Epidermal melanocyte (primary cell): ENCODE results near the gene KRT28.
"Not testable (repeated sequence)": the region's sequence is repeated elsewhere in the genome, so short reads cannot be mapped to it uniquely, and the experiment has no call there.

Experiments used
- DNase-seq: peaks from one replicate; pipeline ENCODE4 v3.0.0; 2011; ENCODE audit warnings: low spot score; ENCODE audit not compliant: insufficient read length

KRT28 gene

DNA sequence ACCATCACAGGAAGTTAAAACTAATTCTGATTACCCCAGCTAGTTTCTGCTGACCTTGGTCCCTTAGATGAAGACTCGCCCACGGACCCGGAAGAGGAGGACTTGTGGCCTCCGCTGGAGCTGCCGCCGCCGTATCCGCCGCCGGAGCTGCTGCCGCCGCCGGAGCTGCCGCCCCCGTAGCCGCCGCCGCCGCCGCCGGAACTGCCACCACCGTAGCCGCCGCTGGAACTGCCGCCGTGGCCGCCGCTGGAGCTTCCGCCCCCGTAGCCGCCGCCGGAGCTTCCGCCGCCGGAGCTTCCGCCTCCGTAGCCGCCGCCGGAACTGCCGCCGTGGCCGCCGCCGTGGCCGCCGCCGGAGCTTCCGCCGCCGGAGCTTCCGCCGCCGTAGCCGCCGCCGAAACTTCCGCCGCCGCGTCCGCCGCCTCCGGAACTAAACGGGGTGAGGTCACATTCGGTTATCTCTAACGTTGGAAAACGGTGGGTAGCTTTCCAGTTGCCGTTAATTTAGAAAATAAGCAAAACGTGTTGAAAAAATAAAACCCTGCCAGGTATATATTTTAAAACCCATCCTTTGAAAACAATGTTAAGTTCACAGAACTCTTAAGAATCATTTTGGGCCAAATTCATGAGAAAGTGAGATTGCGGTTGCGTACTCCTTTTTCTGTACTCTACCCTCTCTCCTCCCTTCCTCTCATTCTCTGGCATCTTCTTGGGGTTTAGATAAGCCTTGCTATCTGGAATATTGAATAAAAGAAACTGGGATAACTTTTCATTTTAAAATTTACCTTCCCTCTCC lies 19.2 kb upstream of the KRT28 start:
- DNase-seq = peak; percentile 71

DNA sequence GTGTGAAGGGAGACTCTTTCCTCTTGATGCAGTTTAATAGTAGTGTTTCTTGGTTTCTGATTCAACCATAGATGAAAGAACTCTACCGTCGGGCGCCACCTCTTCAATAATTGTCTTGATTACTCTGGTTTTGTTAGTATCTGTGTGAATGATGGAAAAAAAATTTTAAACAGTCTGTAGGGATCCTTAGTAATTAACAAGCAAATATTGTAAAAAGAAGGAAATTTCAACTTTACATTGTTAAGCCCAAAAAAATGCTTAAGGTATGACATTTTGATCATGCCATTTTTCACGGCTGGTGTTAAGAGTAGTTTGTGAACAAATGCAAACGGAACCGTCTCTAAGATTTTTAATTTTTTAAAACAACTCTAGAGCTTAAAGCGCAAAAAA lies 18.6 kb upstream of the KRT28 start:
- DNase-seq = no peak

DNA sequence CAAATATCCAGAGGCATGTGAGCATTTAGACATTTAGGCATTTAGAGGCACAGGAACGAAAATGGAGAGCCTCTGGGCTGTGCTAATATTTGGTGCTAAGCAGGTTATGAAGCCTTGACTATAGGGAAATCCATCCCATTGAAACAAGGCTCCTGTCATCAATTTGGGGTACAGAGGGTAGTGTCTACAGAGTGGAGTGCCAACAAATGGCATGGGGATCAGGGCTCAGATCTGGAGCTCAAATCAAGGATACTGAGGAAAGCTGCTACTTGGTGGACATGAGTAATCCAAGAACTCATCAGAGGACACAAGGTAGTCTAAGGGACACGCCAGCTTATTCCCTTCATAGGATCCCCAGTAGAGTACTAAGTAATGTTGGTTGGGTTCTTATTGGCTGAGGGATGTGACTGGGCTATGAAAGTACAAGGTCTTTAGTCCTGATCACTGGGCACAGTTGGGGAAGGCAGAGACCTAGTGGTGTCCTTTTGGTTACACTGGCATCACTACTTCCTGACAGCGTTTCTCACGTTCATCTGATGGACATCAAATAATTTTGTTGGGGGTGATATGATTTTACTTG lies 17.4 kb upstream of the KRT28 start:
- DNase-seq = no peak

- DNase-seq = no peak
These were observed 16.8 kb upstream of the KRT28 start for GRCh38 chr17:40816569-40816968.

GRCh38 chr17:40815381-40815780 lies 15.6 kb upstream of the KRT28 start:
- DNase-seq = no peak

DNA sequence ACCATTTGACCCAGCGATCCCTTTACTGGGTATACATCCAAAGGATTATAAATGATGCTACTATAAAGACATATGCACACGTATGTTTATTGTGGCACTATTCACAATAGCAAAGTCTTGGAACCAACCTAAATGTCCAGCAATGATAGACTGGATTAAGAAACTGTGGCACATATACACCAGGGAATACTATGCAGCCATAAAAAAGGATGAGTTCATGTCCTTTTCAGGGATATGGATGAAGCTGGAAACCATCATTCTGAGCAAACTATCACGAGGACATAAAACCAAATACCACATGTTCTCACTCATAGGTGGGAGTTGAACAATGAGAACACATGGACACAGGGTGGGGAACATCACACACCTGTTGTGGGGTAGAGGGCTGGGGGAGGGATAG lies 14.9 kb upstream of the KRT28 start:
- DNase-seq = not testable (repeated sequence)

- DNase-seq = no peak
These were observed 14.0 kb upstream of the KRT28 start for GRCh38 chr17:40813804-40814203.

DNA sequence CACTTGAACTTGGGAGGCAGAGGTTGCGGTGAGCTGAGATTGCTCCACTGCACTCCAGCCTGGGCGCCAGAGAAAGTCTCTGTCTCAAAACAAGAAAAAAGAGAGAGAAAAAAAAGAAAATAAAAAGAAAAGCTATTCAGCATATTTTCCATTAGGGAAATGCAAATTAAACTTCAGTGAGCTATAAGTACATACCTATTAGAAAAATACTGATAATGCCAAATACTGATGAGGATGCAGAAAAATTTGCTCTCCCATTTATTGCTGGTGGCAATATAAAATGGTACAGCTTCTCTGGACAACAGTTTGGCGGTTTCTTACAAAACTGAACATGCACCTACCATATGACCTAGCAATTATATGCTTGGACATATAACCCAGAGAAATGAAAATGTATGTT lies 12.9 kb upstream of the KRT28 start:
- no peak for DNase-seq

GRCh38 chr17:40810494-40810893 lies 10.7 kb upstream of the KRT28 start:
- no peak for DNase-seq

- DNase-seq = no peak
These were observed 10.1 kb upstream of the KRT28 start for GRCh38 chr17:40809721-40810421.

GRCh38 chr17:40806131-40806530 lies 6.4 kb upstream of the KRT28 start:
- DNase-seq = no peak

GRCh38 chr17:40803617-40804082 lies 3.9 kb upstream of the KRT28 start:
- peak; percentile 76 for DNase-seq

DNA sequence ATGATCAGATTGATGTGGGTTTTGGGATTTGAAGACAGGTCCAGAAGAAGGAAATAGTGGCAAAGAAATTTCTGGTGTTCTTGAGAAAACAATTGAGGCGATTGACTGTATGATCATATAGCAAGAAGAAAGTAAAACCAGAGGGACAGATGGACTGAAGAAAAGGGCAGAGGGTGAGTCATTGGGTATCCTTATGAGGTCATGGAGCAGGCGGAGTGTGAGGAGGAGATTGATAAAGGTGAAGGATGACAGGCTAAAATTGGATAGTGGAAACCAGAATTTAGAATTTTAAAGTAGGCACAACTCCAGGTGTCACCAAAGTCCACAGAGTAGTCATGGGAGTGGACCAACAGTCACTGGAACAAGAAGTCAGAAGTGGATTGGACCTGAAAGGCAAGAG lies 1.4 kb upstream of the KRT28 start:
- DNase-seq = no peak

GRCh38 chr17:40800381-40800780 lies 622 bp upstream of the KRT28 start:
- no peak for DNase-seq

DNA sequence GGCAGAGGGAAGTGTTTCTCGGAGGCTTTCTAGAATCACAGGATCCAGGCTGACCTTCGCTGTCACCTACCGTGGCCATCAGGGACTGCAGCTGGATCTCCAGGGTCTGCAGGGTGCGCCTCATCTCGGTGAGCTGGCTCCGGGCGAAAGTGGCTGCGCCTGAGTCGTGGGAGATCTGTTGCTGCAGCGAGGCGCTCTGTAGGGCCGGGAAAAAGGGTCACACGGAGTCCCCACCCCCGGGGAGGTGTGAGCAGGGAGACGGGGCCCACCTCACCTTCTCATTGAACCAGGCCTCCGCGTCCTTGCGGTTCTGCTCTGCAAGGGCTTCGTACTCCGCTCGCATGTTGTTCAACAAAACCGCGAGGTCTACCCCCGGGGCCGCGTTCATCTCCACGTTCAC lies 2.9 kb downstream of the KRT28 start:
- no peak for DNase-seq

GRCh38 chr17:40795019-40795667 lies 4.6 kb downstream of the KRT28 start:
- DNase-seq = no peak

- DNase-seq = no peak
These were observed 5.3 kb downstream of the KRT28 start for GRCh38 chr17:40794466-40794865.

DNA sequence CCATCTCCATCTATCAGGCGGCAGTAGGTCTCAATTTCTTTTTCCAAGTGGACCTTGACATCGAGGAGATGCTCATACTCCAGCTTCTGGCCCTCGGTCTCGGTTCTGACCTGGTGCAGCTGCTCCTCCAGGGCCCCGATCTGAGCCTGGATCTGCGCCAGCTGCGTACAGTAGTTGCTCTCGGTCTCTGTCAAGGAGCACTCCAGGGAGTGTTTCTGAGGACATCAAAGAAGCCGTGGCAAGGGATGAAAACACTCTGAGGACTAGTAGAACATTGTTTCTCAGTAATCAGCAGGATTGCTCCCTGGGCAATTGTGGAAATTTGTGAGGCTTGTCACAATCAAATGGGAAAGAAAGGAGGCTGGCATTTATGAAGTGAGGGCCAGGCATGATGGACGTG lies 5.9 kb downstream of the KRT28 start:
- DNase-seq = no peak

- no peak for DNase-seq
These were observed 7.8 kb downstream of the KRT28 start for GRCh38 chr17:40791787-40792436.

DNA sequence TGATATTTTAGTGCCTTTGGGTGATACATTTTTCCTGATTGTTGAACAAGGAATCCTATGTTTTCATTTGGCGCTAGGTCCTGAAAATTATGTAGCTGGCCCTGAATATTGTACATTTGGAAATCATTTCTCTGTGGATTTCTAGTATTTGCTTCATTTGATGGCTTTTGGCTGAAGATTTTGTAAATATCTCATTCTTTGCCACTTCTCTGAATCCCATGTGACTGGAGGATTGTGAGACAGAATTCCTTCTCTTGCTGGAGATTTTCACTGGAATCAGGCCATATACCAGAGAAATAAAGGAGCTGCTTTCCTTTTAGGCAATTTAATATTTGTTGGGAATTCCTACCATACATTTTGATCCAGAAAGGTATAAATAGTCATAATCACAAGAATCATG lies 8.6 kb downstream of the KRT28 start:
- DNase-seq = no peak

DNA sequence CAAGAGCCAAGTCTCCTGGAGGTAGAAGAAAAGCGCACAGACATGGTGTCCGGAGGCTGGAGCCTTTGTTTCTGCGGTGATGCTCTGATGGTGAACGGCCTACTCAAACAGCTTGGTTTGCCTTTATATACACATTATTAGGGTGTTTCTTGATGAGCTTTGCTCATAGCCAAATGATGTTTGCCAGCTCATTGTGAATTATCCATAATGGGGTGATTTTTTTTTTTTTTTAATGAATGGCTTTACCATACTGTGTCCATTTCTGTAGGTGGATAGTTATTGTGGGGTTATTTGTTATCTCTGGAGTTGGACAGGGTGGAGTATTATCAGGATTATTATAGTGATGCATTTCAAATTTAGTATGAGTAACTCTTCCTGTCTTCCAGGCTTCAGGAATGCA lies 17.3 kb downstream of the KRT28 start, which contains the start of gene KRT27:
TSS of gene KRT27 (minus strand) at position 101 of the 400 bp plus-strand sequence. CDS start at position 44, 57 bp downstream.
- DNase-seq = no peak
